AG04450 (cell line): Measurements from ENCODE around the gene COL23A1. TPM values are rescaled to one million over a fixed set of nuclear protein-coding genes. Genes with fewer than 3 reads are reported as not detected.

Experiments
- CTCF ChIA-PET: fragments of 300-600, 350-600 bp; formaldehyde crosslinking; extraction: SDS; loops from one replicate; lab custom pipeline; 2022; ENCODE audit warnings: antibody characterized with exemption, inconsistent platforms; lab: Charles Lee
- POLR2A ChIA-PET: fragments of 350-600 bp; formaldehyde crosslinking; extraction: SDS; loops from one replicate; lab custom pipeline; 2021; ENCODE audit warnings: antibody characterized with exemption, inconsistent platforms; lab: Yijun Ruan, JAX
- DNase-seq: peaks from one replicate; pipeline ENCODE4 v3.0.0-alpha.2; 2011; ENCODE audit warnings: low read depth, low spot score
- H3K27ac ChIP-seq: one replicate; pipeline ENCODE4 v1.5.1; 2012; ENCODE audit warnings: low read depth, low read length, control low read depth
- H3K27me3 ChIP-seq: one replicate; pipeline ENCODE4 v1.6.0; 2012; ENCODE audit warnings: low read length; ENCODE audit not compliant: control insufficient read depth, insufficient read depth
- H3K4me3 ChIP-seq: 2 replicates; pipeline ENCODE4 v1.5.1; 2011; ENCODE audit warnings: mild to moderate bottlenecking, low read depth, low read length, control low read depth
- H3K9me3 ChIP-seq: 2 replicates; pipeline ENCODE4 v1.5.1; 2012; ENCODE audit warnings: low read length; ENCODE audit not compliant: control insufficient read depth, insufficient read depth
- polyA plus RNA-seq: library from polyadenylated mRNA; depleted of rRNA; stranded (reverse); fragments of >200 nt; gene quantifications from 2 replicates; pipeline ENCODE4 v1.2.3, GENCODE V29; 2011
- TF ChIP-seq, protein P1 (sequence below): IDR thresholded peaks from 2 replicates; pipeline ENCODE4 v1.5.1; 2011; ENCODE audit warnings: low read depth, low read length, control low read depth, inconsistent platforms

Gene COL23A1
- polyA plus RNA-seq, 1 experiment = not detected

DNA sequence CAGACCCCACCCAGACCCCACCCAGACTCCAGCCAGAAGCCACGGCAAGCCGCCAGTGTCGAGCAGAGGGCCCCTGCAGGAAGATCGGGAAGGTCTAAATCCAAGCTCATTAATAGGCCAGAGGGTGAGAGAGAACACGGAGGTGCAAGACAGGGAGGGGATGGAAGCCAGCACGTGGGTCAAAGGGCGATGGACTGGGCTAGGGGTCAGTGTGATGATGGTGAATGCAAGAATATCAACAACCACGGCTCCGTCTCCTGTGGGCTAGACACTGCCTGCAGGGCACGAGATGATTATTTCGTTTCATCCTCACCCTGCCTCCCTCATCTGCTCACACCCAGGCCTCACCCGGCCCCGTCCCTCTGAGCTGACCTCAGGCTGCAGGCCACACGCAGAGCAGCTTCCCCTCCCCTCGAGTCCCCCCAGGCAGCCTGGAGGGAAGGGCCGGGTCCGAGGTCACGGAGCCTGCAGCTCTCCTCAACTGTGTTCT, 122.0 kb downstream of the COL23A1 start:
- TF ChIP-seq, protein P1, sequence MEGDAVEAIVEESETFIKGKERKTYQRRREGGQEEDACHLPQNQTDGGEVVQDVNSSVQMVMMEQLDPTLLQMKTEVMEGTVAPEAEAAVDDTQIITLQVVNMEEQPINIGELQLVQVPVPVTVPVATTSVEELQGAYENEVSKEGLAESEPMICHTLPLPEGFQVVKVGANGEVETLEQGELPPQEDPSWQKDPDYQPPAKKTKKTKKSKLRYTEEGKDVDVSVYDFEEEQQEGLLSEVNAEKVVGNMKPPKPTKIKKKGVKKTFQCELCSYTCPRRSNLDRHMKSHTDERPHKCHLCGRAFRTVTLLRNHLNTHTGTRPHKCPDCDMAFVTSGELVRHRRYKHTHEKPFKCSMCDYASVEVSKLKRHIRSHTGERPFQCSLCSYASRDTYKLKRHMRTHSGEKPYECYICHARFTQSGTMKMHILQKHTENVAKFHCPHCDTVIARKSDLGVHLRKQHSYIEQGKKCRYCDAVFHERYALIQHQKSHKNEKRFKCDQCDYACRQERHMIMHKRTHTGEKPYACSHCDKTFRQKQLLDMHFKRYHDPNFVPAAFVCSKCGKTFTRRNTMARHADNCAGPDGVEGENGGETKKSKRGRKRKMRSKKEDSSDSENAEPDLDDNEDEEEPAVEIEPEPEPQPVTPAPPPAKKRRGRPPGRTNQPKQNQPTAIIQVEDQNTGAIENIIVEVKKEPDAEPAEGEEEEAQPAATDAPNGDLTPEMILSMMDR = no peak

DNA sequence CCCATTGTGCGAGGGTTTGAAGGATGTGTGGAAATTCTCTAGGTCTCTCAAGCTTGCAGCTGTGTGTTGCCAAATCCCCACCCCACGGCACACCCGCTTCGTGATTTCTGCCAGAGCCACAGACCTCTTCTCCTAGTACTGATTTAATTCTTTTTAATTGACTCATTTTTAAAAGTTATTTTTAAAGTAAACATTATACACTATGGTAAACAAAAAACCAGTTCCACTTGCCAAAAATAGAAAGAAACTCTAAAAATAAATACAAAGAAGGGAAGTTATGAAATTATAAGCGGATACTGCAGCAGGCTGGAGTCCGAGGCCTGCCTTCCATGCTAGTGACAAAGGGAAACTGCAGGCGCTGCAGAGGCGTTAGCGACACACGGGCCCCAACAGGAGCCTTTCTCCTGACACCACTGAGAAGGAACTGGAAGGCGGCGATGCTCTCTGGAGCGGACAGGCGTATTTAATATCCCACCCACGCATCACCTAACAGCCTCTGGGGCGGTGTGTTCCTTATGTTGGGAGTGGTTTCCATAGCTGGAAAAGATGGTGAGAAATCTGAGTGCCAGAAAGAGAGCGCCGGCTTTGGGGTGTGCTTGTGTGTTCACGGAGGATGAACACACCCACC, 122.5 kb downstream of the COL23A1 start:
- ChIA-PET POLR2A (no interaction called here), CTCF (no interaction called here)
- no peak overlapping the region for H3K27ac ChIP-seq
- H3K9me3 ChIP-seq = peaks cover 77% of the 10 kb centered on the region
- TF ChIP-seq, protein P1 = no peak
- peak; percentile 10 for DNase-seq
- H3K27me3 ChIP-seq = no peaks in the 10 kb centered on the region
- H3K4me3 ChIP-seq = no peak overlapping the region

More for the DNA sequence above, 122.0 kb downstream of the COL23A1 start:
- no peak overlapping the region for H3K4me3 ChIP-seq
- CTCF ChIA-PET = no interaction called here
- H3K27ac ChIP-seq = no peak overlapping the region
- POLR2A ChIA-PET = no interaction called here
- H3K27me3 ChIP-seq = no peaks in the 10 kb centered on the region
- peaks cover 77% of the 10 kb centered on the region for H3K9me3 ChIP-seq
- DNase-seq = no peak

DNA sequence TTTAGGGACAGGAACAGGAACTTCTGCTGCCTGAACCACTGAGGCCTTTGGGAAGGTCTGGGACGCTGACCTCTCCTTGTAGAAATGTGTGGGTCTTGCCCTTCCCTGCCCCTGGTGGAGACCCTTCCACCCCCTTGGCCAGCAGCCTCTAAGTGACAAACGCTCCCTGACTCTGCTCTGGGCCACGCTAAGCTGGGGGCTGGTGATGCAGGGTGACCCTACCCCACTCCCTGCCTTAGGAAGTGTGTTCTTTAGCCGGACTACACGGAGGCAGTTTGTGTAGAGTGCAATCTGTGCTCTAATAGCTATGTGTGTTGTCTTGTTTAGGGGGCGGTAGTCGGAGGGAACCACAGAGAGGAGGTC, 123.0 kb downstream of the COL23A1 start:
- Histone ChIP-seq H3K9me3 (peaks cover 76% of the 10 kb centered on the region), H3K27me3 (no peaks in the 10 kb centered on the region), H3K4me3 (no peak overlapping the region), H3K27ac (no peak overlapping the region)
- ChIA-PET POLR2A (no interaction called here), CTCF (no interaction called here)
- TF ChIP-seq, protein P1 = no peak
- DNase-seq = no peak

DNA sequence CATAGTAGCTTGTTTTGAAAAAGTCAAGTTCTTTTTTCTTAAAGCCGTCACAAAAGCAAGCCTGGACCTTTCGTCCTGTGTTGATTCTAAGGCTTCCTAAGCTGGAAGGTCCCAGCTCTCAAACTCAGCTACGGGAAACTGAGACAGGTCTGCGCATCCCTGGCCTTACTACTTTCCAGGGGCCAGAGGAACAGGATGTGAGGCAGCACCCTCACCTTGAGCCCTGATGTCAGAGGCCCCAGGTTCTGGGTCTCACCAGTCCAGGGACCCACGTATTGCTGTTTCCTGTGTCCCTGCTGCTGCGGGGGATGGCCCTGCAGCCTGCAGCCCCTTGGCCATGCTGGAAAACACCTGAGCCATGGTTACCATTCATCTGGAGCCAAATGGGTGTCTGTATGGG, 123.9 kb downstream of the COL23A1 start:
- peaks cover 71% of the 10 kb centered on the region for H3K9me3 ChIP-seq
- no peak overlapping the region for H3K4me3 ChIP-seq
- no peak for DNase-seq
- no peaks in the 10 kb centered on the region for H3K27me3 ChIP-seq
- TF ChIP-seq, protein P1 = no peak
- H3K27ac ChIP-seq = no peak overlapping the region
- ChIA-PET CTCF (no interaction called here), POLR2A (no interaction called here)

DNA sequence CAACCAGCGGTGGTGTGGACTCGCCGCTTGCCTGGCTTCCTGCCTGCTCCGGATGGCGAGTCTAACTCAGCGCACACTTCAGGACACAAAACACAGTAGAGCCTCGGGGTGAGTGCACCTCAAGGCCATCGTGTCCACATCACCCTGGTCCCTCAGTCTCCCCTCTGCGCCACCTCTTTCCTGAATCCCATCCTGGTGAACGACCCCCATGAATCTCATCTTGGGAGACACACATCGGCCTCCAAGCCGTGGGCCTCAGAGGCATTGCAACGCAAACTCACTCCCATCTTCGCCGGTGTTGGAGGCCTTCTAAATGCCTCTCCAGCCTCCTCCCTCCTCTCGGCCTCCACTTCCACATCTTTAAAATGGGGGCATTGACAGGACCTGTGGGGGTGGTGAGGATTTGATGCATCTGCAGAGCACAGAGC, 124.3 kb downstream of the COL23A1 start:
- Histone ChIP-seq H3K27me3 (no peaks in the 10 kb centered on the region), H3K27ac (no peak overlapping the region), H3K9me3 (peaks cover 74% of the 10 kb centered on the region), H3K4me3 (no peak overlapping the region)
- TF ChIP-seq, protein P1 = no peak
- CTCF ChIA-PET = no interaction called here
- DNase-seq = no peak
- POLR2A ChIA-PET = no interaction called here
